GM12878 (cell line): Measurements from ENCODE around the gene C1orf198.

Experiments used
- HDGF ChIP-seq: fragments of 450-650 bp; IDR thresholded peaks from 2 replicates; pipeline ENCODE4 v1.6.1; 2016; ENCODE audit warnings: antibody characterized with exemption
- JUND ChIP-seq: IDR thresholded peaks from 2 replicates; pipeline ENCODE4 v1.6.1; 2012; ENCODE audit warnings: low read depth, mild to moderate bottlenecking, low read length, improper control_type of control experiment, moderate library complexity
- POU2F2 ChIP-seq: IDR thresholded peaks from 3 replicates; pipeline ENCODE4 v1.6.1; 2011; ENCODE audit warnings: low read depth, mild to moderate bottlenecking, low read length, borderline replicate concordance
- RBBP5 ChIP-seq: fragments of 200-600 bp; sonication (generic); conservative IDR thresholded peaks from 2 replicates; pipeline ENCODE4 v1.6.1; 2016
- TARDBP ChIP-seq: IDR thresholded peaks from 2 replicates; pipeline ENCODE4 v1.6.1; 2016; ENCODE audit warnings: borderline replicate concordance
- ZNF24 ChIP-seq: fragments of 450-650 bp; IDR thresholded peaks from 2 replicates; pipeline ENCODE4 v1.6.1; 2017; ENCODE audit warnings: antibody characterized with exemption, mild to moderate bottlenecking
- TF ChIP-seq, protein P1 (sequence below), 3 experiments: IDR thresholded peaks in 2 of 3; conservative IDR thresholded peaks in 1 of 3; 2 replicates each; pipeline ENCODE4 v1.5.1; 2011; ENCODE audit warnings: low read depth in 3 of 3, low read length in 3 of 3, mild to moderate bottlenecking in 3 of 3, control low read depth in 2 of 3, moderate library complexity in 2 of 3, inconsistent platforms in 1 of 3, mixed read lengths in 1 of 3; ENCODE audit not compliant: control insufficient read depth in 2 of 3, insufficient read depth in 1 of 3; ENCODE audit errors: extremely low read depth in 1 of 3

DNA sequence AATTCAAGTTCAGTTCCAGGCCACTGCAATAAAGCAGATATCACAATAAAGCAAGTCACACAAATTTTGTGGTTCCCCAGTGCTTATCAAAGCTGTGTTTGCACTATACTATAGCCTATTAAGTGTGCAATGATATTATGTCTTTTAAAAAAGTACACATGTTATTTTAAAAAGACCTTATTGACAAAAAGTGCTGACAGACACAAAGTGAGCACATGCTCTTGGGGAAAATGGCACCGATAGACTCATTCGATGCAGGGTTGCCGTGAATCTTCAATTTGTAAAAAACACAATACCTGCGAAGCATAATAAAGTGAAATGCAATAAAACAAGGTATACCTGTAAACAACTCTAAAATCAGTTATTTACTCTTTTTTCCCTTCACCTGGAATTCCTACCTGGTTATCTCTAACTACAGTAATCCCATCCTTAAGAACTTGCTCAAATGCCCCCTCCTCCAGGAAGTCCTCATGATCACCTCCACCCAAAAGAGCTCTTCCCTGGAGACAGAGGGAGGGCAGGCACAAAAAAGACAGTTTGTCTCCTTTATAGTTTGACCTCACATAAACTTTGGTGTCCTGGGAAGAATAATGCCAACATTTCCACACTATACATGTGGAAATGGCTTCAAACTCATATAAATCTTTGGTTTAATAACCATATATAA is 9.7 kb upstream of the C1orf198 start:
- TF ChIP-seq RBBP5: no peak
- TF ChIP-seq, protein P1, sequence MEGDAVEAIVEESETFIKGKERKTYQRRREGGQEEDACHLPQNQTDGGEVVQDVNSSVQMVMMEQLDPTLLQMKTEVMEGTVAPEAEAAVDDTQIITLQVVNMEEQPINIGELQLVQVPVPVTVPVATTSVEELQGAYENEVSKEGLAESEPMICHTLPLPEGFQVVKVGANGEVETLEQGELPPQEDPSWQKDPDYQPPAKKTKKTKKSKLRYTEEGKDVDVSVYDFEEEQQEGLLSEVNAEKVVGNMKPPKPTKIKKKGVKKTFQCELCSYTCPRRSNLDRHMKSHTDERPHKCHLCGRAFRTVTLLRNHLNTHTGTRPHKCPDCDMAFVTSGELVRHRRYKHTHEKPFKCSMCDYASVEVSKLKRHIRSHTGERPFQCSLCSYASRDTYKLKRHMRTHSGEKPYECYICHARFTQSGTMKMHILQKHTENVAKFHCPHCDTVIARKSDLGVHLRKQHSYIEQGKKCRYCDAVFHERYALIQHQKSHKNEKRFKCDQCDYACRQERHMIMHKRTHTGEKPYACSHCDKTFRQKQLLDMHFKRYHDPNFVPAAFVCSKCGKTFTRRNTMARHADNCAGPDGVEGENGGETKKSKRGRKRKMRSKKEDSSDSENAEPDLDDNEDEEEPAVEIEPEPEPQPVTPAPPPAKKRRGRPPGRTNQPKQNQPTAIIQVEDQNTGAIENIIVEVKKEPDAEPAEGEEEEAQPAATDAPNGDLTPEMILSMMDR (IDR thresholded peaks at IDR 0.05 in 2 of 3, conservative IDR thresholded peaks at IDR 0.05 in 1 of 3; ENCODE audit: control insufficient read depth in 2 of 3, extremely low read depth in 1 of 3, insufficient read depth in 1 of 3, low read depth in 3 of 3, low read length in 3 of 3): no peak
- no peak for TF ChIP-seq POU2F2
- TF ChIP-seq JUND: no peak
- TF ChIP-seq ZNF24: no peak
- no peak for TF ChIP-seq TARDBP
- no peak for TF ChIP-seq HDGF
